Spinal cord (tissue), 10 donors: ENCODE data around the gene NGFR. TPM values are rescaled to one million over a fixed set of nuclear protein-coding genes. Genes with fewer than 3 reads are reported as not detected.

Source experiments
- DNase-seq, 6 donors: peaks; one replicate each; pipeline versions ENCODE4 v3.0.0 to v3.0.0-alpha.2; 2013 to 2015; ENCODE audit warnings: low spot score in 6 of 6, low read depth in 4 of 6
- H3K27ac ChIP-seq: one replicate; pipeline ENCODE4 v1.5.1; 2013; ENCODE audit warnings: low read depth, low read length, control low read depth
- H3K27me3 ChIP-seq: one replicate; pipeline ENCODE4 v1.6.1; 2013; ENCODE audit warnings: low read length; ENCODE audit not compliant: control insufficient read depth, insufficient read depth
- H3K36me3 ChIP-seq: one replicate; pipeline ENCODE4 v1.6.1; 2013; ENCODE audit warnings: low read length; ENCODE audit not compliant: control insufficient read depth, insufficient read depth
- H3K4me1 ChIP-seq: one replicate; pipeline ENCODE4 v1.6.1; 2013; ENCODE audit warnings: low read length; ENCODE audit not compliant: control insufficient read depth, insufficient read depth
- H3K4me3 ChIP-seq: one replicate; pipeline ENCODE4 v1.5.1; 2013; ENCODE audit warnings: low read depth, low read length, control low read depth
- H3K9me3 ChIP-seq: one replicate; pipeline ENCODE4 v1.6.1; 2013; ENCODE audit warnings: low read length; ENCODE audit not compliant: control insufficient read depth, insufficient read depth
- WGBS: methylation state at CpG from one replicate; pipeline ENCODE4 v1.1.5; 2013; ENCODE audit warnings: missing lambda C conversion rate; ENCODE audit not compliant: insufficient coverage; 5-methylcytosine and 5-hydroxymethylcytosine counted together
- long read RNA-seq, 4 donors: transcript quantifications; one replicate each; lab custom pipeline, GENCODE V29; 2026
- polyA plus RNA-seq, 2 donors: library from polyadenylated mRNA; unstranded; fragments of 120-200 nt; gene quantifications; one replicate each; pipeline ENCODE4 v1.2.1, GENCODE V29; 2013; ENCODE audit not compliant: insufficient read length in 2 of 2
- total RNA-seq, 2 donors: library from RNA; depleted of rRNA in 1 of 2; stranded (reverse); fragments of 120-200 nt in 1 of 2; fragments of >200 nt in 1 of 2; gene quantifications; one replicate each; pipeline versions ENCODE4 v1.2.3 to v1.2.4, GENCODE V29; 2013 to 2014
- donor health status: healthy.

The NGFR gene
- total RNA-seq: 10 to 100 TPM; 39.2 to 40.7 TPM
- 10 to 100 TPM; 43.3 to 54.0 TPM for polyA plus RNA-seq
- long read RNA-seq, donor 1, transcript NGFR-201 (6 exons, 3,417 nt): major isoform, 5 of 5 reads
- long read RNA-seq, donor 1, partial matches to known transcripts: 0 of 5 reads
- long read RNA-seq, donor 1, other reads (novel, unspliced or antisense): 0 of 5 reads
- long read RNA-seq, donor 2, partial matches to known transcripts: 0 of 1 reads
- long read RNA-seq, donor 2, other reads (novel, unspliced or antisense): 0 of 1 reads
- long read RNA-seq, donor 3, transcript NGFR-201 (6 exons, 3,417 nt): major isoform, 7 of 16 reads
- long read RNA-seq, donor 3, partial matches to known transcripts: 9 of 16 reads
- long read RNA-seq, donor 3, other reads (novel, unspliced or antisense): 0 of 16 reads
- long read RNA-seq, donor 4, transcript NGFR-201 (6 exons, 3,417 nt): major isoform, 7 of 7 reads
- long read RNA-seq, donor 4, partial matches to known transcripts: 0 of 7 reads
- long read RNA-seq, donor 4, other reads (novel, unspliced or antisense): 0 of 7 reads

- no peaks in the 10 kb centered on the region for H3K9me3 ChIP-seq
- peaks cover 56% of the 10 kb centered on the region for H3K27me3 ChIP-seq
- DNase-seq: peak in 2 of 6 donors; percentile 73 to 83
- H3K4me3 ChIP-seq: peak within 1 kb of the TSS; percentile 65
- H3K4me1 ChIP-seq: peaks cover 35% of the 10 kb centered on the region
- WGBS: under 1% methylated on average over 75 of the region's 79 CpGs
- H3K27ac ChIP-seq: no peak within 1 kb of the TSS
- H3K36me3 ChIP-seq: no peaks in the 10 kb centered on the region
Observed at GRCh38 chr17:49494986-49495841, at the start of gene NGFR. Gene NGFR, plus strand, starts transcription at chr17:49495293. Its CDS starts 125 bp downstream, at chr17:49495418.

- Histone ChIP-seq H3K27ac (peak overlapping the region; percentile 19), H3K4me1 (peaks cover 10% of the 10 kb centered on the region), H3K27me3 (no peaks in the 10 kb centered on the region), H3K36me3 (no peaks in the 10 kb centered on the region), H3K4me3 (no peak overlapping the region), H3K9me3 (no peaks in the 10 kb centered on the region)
- no peak for DNase-seq
- 91% methylated on average over 6 of the region's 7 CpGs for WGBS
Observed at GRCh38 chr17:49445591-49445990, 49.5 kb upstream of the NGFR start.

- no peak overlapping the region for H3K4me3 ChIP-seq
- H3K4me1 ChIP-seq: peaks cover 12% of the 10 kb centered on the region
- H3K9me3 ChIP-seq: no peaks in the 10 kb centered on the region
- 84% methylated on average over 5 of the region's 9 CpGs for WGBS
- H3K27ac ChIP-seq: no peak overlapping the region
- DNase-seq: no peak
- H3K27me3 ChIP-seq: no peaks in the 10 kb centered on the region
- no peaks in the 10 kb centered on the region for H3K36me3 ChIP-seq
Observed at GRCh38 chr17:49447628-49448302, 47.3 kb upstream of the NGFR start.

GRCh38 chr17:49450181-49450580 is 44.9 kb upstream of the NGFR start:
- Histone ChIP-seq H3K27ac (no peak overlapping the region), H3K4me1 (peaks cover 26% of the 10 kb centered on the region), H3K9me3 (no peaks in the 10 kb centered on the region), H3K4me3 (no peak overlapping the region), H3K27me3 (no peaks in the 10 kb centered on the region), H3K36me3 (no peaks in the 10 kb centered on the region)
- WGBS: 100% methylated on average over 1 of the region's 4 CpGs
- no peak for DNase-seq

GRCh38 chr17:49450735-49451134 is 44.4 kb upstream of the NGFR start:
- WGBS: 60% methylated on average over 1 of the region's 3 CpGs
- Histone ChIP-seq H3K4me1 (peaks cover 31% of the 10 kb centered on the region), H3K27ac (no peak overlapping the region), H3K27me3 (no peaks in the 10 kb centered on the region), H3K36me3 (no peaks in the 10 kb centered on the region), H3K4me3 (no peak overlapping the region), H3K9me3 (no peaks in the 10 kb centered on the region)
- DNase-seq: no peak

GRCh38 chr17:49452201-49452600 is 42.9 kb upstream of the NGFR start:
- no peak overlapping the region for H3K4me3 ChIP-seq
- no peaks in the 10 kb centered on the region for H3K9me3 ChIP-seq
- 53% methylated on average over 2 of the region's 5 CpGs for WGBS
- DNase-seq: peak in 1 of 6 donors; percentile 11
- peaks cover 36% of the 10 kb centered on the region for H3K4me1 ChIP-seq
- H3K27ac ChIP-seq: no peak overlapping the region
- no peaks in the 10 kb centered on the region for H3K36me3 ChIP-seq
- no peaks in the 10 kb centered on the region for H3K27me3 ChIP-seq

- 91% methylated on average over 5 of the region's 5 CpGs for WGBS
- Histone ChIP-seq H3K27ac (no peak overlapping the region), H3K4me3 (no peak overlapping the region), H3K4me1 (peaks cover 36% of the 10 kb centered on the region), H3K36me3 (no peaks in the 10 kb centered on the region), H3K9me3 (no peaks in the 10 kb centered on the region), H3K27me3 (no peaks in the 10 kb centered on the region)
- DNase-seq: no peak
Observed at GRCh38 chr17:49452661-49453060, 42.4 kb upstream of the NGFR start.

- H3K27ac ChIP-seq: peak overlapping the region; percentile 61
- WGBS: 42% methylated on average over 4 of the region's 5 CpGs
- H3K36me3 ChIP-seq: no peaks in the 10 kb centered on the region
- H3K27me3 ChIP-seq: no peaks in the 10 kb centered on the region
- H3K9me3 ChIP-seq: no peaks in the 10 kb centered on the region
- peaks cover 36% of the 10 kb centered on the region for H3K4me1 ChIP-seq
- peak in 1 of 6 donors; percentile 39 for DNase-seq
- no peak overlapping the region for H3K4me3 ChIP-seq
Observed at GRCh38 chr17:49454050-49454449, 41.0 kb upstream of the NGFR start.

GRCh38 chr17:49455272-49455861 is 39.7 kb upstream of the NGFR start:
- DNase-seq: no peak
- Histone ChIP-seq H3K9me3 (no peaks in the 10 kb centered on the region), H3K36me3 (no peaks in the 10 kb centered on the region), H3K27ac (no peak overlapping the region), H3K4me3 (no peak overlapping the region), H3K27me3 (no peaks in the 10 kb centered on the region), H3K4me1 (peaks cover 36% of the 10 kb centered on the region)
- 0% methylated on average over 1 of the region's 9 CpGs for WGBS
